T-helper 17 cell (primary cell): ENCODE measurements around the gene ABCA12. TPM values are rescaled to one million over a fixed set of nuclear protein-coding genes. Genes with fewer than 3 reads are reported as not detected.

Experiments used
- ATAC-seq: fragments of 150-1000 bp; cut with Tn5 transposase; 2 replicates; pipeline ENCODE4 v1.10.0; 2021; ENCODE audit warnings: mild to moderate bottlenecking, moderate library complexity
- DNase-seq, 3 donors: peaks; one replicate each; pipeline versions ENCODE4 v3.0.0 to v3.0.0-alpha.2; 2020 to 2021
- H3K9me3 ChIP-seq: one replicate; pipeline ENCODE4 v1.7.0; 2013; ENCODE audit warnings: low read length, mild to moderate bottlenecking; ENCODE audit not compliant: control insufficient read depth, poor library complexity, severe bottlenecking
- H3K27ac Mint-ChIP-seq: one replicate; pipeline ENCODE4 v1.8.0; 2022; ENCODE audit warnings: mild to moderate bottlenecking, moderate library complexity, mixed read lengths
- H3K27me3 Mint-ChIP-seq: one replicate; pipeline ENCODE4 v1.8.0; 2022; ENCODE audit warnings: mixed read lengths
- H3K36me3 Mint-ChIP-seq: one replicate; pipeline ENCODE4 v1.8.0; 2022; ENCODE audit warnings: low read depth, mixed read lengths
- H3K4me1 Mint-ChIP-seq: one replicate; pipeline ENCODE4 v1.8.0; 2022; ENCODE audit warnings: mild to moderate bottlenecking, mixed read lengths
- H3K4me3 Mint-ChIP-seq: one replicate; pipeline ENCODE4 v1.8.0; 2022; ENCODE audit warnings: mild to moderate bottlenecking, moderate library complexity, mixed read lengths
- total RNA-seq, 4 donors: library from RNA in 2 of 4; stranded (reverse) in 2 of 4; gene quantifications; one replicate each; pipeline ENCODE4 v1.2.3 and lab custom pipeline; 2022 to 2026

ABCA12 gene
- total RNA-seq, 2 donors from 2014 or later = not detected

DNA sequence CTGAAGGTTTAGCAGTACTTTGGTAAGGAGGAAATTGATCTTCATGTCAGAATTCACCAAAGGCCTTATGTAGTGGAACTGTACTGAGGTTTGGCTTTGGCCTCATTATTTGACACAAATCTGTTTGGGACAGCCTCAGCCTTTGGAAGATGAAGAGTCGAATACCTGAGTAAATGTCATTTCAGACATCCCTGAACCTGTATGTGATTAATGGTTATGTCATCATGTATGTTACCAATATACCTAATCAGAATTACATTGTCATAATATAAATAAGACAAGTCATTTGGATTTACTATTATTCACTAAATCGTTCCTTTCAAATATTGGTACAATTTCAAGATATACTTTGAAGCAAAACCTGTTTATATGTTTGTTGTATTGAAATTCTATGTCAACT, 10.6 kb upstream of the ABCA12 start:
- H3K4me3 Mint-ChIP-seq = no peak overlapping the region
- H3K36me3 Mint-ChIP-seq = no peaks in the 10 kb centered on the region
- H3K27ac Mint-ChIP-seq = no peak overlapping the region
- DNase-seq (no peak), ATAC-seq (no peak)
- no peaks in the 10 kb centered on the region for H3K27me3 Mint-ChIP-seq
- peaks cover 4% of the 10 kb centered on the region for H3K9me3 ChIP-seq
- H3K4me1 Mint-ChIP-seq = no peaks in the 10 kb centered on the region

DNA sequence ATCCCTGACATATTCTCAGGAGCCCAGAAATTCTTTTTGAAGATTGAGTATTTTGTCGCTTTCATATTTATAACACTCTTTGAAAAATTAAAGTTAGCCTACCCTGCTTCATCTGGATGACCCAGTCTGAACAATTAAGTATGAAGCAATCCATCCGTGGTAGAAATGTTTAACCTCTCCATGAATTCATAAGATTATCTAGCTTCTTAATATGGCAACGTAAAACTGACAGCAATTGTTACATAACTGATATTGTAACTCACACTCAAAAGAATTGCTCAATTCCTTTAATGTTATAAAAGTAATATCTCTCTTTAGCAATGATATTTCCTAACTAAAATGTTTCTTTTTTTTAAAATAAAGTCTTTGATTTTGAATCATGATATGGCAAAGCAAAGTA, 7.2 kb upstream of the ABCA12 start:
- H3K27ac Mint-ChIP-seq = no peak overlapping the region
- H3K4me3 Mint-ChIP-seq = no peak overlapping the region
- no peaks in the 10 kb centered on the region for H3K36me3 Mint-ChIP-seq
- ATAC-seq (no peak), DNase-seq (no peak)
- peaks cover 4% of the 10 kb centered on the region for H3K9me3 ChIP-seq
- no peaks in the 10 kb centered on the region for H3K4me1 Mint-ChIP-seq
- H3K27me3 Mint-ChIP-seq = peaks cover 13% of the 10 kb centered on the region

DNA sequence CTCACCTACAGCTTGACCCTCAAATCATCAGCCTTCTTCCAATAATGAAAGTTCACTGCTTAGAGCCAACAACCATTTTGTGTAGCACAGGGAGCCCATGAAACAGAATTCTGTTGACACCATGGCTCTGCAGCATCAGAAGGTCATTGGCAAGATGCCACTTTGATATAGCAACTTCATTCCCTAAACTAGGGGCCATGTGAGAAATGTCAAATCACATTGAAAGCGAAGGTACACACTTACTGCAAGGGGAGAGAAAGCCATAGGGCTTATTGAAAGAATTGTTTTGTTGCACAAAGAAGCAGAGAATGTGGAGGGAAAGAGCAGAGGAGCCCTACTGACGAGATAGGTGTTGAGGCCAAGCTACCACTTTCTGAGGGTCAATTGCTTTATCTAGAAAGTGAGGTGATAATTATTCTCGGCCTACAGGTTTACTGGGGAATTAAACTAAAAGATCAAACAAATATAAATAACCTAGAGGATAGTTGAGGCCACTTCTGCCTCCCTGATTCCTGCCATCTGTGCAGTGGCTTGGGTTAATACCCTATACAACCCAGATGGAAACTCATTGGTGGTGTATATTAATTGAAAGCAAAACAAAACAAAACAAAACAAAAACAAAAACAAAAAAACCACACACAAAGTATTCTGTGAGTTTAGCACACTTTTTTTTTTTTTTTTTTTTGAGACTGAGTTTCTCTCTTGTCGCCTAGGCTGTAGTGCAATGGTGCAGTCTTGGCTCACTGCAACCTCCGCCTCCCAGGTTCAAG, 5.9 kb upstream of the ABCA12 start:
- Mint-ChIP-seq H3K27ac (no peak overlapping the region), H3K4me3 (no peak overlapping the region)
- no peak for ATAC-seq

DNA sequence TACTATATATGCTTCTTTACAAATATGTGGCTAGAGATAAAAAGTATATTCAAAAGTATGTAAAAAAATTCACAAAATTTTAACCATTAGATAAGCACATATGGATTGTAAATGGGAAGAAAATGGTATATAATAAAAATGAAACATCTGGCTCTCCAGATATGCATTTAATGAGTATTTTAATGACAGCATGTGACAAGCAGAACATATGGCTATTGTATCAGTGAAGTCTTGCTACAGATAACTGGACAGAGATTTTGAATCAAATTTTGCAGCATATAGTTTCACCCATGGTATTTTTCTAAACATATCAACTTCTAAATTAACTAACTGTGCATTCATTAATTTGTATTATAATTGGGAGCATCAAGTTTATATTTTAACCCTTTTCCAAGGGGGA, 5.0 kb upstream of the ABCA12 start:
- H3K27ac Mint-ChIP-seq = no peak overlapping the region
- H3K4me1 Mint-ChIP-seq = no peaks in the 10 kb centered on the region
- peaks cover 4% of the 10 kb centered on the region for H3K9me3 ChIP-seq
- DNase-seq (no peak), ATAC-seq (no peak)
- H3K36me3 Mint-ChIP-seq = peaks cover 2% of the 10 kb centered on the region
- H3K27me3 Mint-ChIP-seq = peaks cover 25% of the 10 kb centered on the region
- no peak overlapping the region for H3K4me3 Mint-ChIP-seq

More for the DNA sequence above, 5.9 kb upstream of the ABCA12 start:
- no peaks in the 10 kb centered on the region for H3K36me3 Mint-ChIP-seq
- DNase-seq = no peak
- H3K27me3 Mint-ChIP-seq = peaks cover 21% of the 10 kb centered on the region
- H3K4me1 Mint-ChIP-seq = no peaks in the 10 kb centered on the region
- H3K9me3 ChIP-seq = peaks cover 4% of the 10 kb centered on the region

DNA sequence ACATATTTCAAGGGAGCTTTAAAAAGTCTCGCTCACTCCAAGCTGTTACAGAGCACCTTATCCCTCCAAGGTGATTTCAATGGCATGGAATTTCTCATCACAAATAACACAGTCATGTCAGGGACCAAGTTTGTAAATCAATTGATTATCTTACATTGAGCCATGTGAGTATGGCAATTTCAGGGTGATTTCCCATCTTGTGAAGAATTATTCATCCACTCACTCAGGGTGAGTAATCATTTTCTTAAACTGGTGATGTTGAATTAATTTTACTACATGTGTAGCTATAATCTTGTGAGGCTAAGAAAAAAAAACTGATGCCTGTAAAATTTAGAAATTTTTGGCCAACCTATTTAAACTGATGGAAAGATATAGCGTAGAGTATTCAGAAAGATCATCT, 3.3 kb upstream of the ABCA12 start:
- no peak for DNase-seq
- no peaks in the 10 kb centered on the region for H3K4me1 Mint-ChIP-seq
- H3K4me3 Mint-ChIP-seq = no peak overlapping the region
- no peak overlapping the region for H3K27ac Mint-ChIP-seq
- H3K9me3 ChIP-seq = no peaks in the 10 kb centered on the region
- ATAC-seq = no peak
- peaks cover 34% of the 10 kb centered on the region for H3K27me3 Mint-ChIP-seq
- H3K36me3 Mint-ChIP-seq = peaks cover 2% of the 10 kb centered on the region

DNA sequence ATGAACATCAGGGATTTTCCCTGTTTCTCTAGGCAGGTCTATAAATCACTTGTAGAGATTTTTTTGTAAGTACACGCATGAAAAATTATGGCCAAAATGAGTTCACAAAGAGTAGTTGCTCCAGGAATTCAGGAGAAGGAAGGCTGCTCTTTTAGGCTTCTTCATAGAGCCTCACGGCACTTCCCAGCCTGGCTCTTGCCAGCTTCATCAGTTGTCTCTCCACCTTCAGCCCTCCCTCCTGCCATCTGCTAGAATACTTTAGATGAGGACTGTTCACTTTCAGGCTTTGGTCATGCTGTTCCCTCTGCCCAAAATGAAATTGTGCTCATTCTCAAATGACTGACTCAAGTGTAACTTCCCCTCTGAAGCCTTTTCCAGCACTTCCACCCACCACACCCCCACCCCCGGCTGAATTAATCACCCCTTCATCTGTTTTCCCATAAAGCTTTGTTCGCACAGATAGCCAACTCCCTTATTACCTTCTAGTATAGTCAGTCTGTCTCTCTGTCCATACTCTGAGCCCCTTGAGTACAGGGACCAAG, 1.8 kb upstream of the ABCA12 start:
- Mint-ChIP-seq H3K27ac (no peak overlapping the region), H3K4me1 (no peaks in the 10 kb centered on the region), H3K27me3 (peaks cover 34% of the 10 kb centered on the region), H3K36me3 (peaks cover 2% of the 10 kb centered on the region), H3K4me3 (no peak overlapping the region)
- ATAC-seq = no peak
- H3K9me3 ChIP-seq = no peaks in the 10 kb centered on the region
- no peak for DNase-seq

DNA sequence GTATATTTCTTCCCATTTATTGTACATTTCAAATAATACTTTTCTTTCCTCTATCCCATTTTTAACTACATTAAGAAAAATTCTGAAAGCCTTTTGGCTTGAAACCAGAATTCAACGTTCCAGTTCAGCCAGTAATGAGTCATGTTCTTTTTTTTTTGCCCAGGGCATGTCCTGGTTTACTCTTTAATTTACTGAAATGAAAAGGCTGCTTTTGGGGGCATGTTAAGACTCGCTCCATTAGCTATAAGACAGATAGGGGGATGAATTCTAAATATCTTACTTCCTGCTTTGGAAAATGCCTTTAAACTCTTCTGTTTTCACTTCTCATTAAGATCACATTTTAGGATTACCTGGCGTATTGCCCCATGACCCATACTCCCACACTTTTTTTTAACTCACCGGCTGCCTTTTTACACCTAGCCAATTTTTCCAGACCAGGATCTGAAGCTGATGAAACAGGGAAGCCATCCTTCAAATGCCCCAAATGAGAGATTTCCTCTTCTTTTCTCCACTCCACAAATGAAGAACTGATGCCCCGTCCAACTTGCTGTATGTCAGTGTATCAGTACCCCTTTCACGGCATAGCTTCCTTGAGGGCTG, 585 bp downstream of the ABCA12 start:
- DNase-seq (no peak), ATAC-seq (no peak)
- H3K27me3 Mint-ChIP-seq = peaks cover 34% of the 10 kb centered on the region
- peaks cover 2% of the 10 kb centered on the region for H3K36me3 Mint-ChIP-seq
- no peaks in the 10 kb centered on the region for H3K4me1 Mint-ChIP-seq
- H3K27ac Mint-ChIP-seq = no peak overlapping the region
- H3K4me3 Mint-ChIP-seq = no peak overlapping the region
- H3K9me3 ChIP-seq = no peaks in the 10 kb centered on the region

DNA sequence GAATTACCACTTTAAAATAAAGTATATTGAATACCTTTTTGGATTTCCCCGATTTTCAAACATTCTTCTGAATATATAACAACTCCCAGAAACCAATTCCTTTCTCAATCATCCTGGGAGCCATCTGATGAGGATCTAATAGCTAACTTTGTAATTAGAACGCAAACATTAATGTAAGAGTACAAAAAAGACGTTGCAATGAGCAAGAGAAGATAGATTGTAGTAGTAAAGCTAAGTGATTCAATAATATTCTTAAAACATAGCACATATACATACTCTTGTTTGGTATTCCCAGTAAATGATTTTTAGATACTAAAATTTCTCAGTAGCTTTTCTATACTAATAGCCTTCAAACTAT, 1.1 kb downstream of the ABCA12 start:
- ATAC-seq (no peak), DNase-seq (no peak)
- peaks cover 2% of the 10 kb centered on the region for H3K36me3 Mint-ChIP-seq
- H3K4me3 Mint-ChIP-seq = no peak overlapping the region
- peaks cover 34% of the 10 kb centered on the region for H3K27me3 Mint-ChIP-seq
- H3K4me1 Mint-ChIP-seq = no peaks in the 10 kb centered on the region
- H3K27ac Mint-ChIP-seq = no peak overlapping the region
- H3K9me3 ChIP-seq = no peaks in the 10 kb centered on the region

DNA sequence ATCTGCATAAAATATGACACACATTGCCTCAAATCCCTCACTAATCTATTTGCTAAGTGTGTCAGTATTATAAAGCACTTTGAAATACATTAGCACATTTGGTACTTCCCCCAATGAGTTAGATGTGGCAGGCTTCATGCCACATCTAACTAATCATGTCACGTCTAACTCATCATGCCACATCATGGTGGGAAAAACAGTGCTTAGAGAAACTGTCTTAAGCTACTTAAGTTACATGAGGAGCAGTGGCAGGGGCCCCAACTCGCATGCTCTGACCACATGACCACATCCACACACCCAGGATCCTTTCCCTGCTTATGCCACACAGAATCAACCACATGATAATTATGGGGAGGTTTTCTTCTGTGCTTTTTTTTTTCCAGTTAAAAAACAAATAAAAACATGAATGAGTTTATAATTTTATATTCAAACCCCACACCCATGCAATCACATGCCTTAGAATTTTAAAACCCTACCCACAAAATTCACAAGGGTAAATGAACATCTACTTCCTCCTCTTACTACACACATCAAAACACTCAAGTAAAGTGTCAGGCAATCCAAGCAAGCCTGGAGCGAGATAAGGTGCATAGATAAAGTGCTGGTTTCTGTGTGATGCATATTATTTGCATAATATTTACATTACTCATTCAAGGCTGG, 1.6 kb downstream of the ABCA12 start:
- H3K4me1 Mint-ChIP-seq = no peaks in the 10 kb centered on the region
- no peak overlapping the region for H3K27ac Mint-ChIP-seq
- H3K27me3 Mint-ChIP-seq = peaks cover 33% of the 10 kb centered on the region
- DNase-seq = no peak
- H3K9me3 ChIP-seq = no peaks in the 10 kb centered on the region
- peaks cover 2% of the 10 kb centered on the region for H3K36me3 Mint-ChIP-seq
- H3K4me3 Mint-ChIP-seq = no peak overlapping the region
- ATAC-seq = no peak

DNA sequence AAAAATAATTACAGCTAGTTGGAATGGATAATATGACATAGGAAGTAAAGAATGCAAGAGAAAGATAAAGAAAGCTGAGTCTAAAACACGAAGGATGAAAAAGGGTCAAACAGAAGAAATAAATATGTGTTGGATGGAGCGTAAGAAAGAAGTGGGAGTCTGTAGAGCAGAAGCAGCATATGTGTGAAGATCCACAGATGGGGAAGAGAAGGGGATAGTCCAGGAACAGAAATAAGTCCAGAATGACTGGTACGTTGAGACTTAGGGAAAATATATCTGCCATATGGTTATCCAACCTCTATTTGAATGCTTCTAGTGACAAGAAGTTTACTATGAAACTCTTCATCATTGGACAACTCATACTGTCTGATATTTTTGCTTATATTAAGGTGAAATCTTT, 18.0 kb downstream of the ABCA12 start:
- Mint-ChIP-seq H3K36me3 (no peaks in the 10 kb centered on the region), H3K27ac (no peak overlapping the region), H3K4me3 (no peak overlapping the region), H3K4me1 (no peaks in the 10 kb centered on the region), H3K27me3 (no peaks in the 10 kb centered on the region)
- no peaks in the 10 kb centered on the region for H3K9me3 ChIP-seq
- no peak for ATAC-seq
- DNase-seq = no peak

DNA sequence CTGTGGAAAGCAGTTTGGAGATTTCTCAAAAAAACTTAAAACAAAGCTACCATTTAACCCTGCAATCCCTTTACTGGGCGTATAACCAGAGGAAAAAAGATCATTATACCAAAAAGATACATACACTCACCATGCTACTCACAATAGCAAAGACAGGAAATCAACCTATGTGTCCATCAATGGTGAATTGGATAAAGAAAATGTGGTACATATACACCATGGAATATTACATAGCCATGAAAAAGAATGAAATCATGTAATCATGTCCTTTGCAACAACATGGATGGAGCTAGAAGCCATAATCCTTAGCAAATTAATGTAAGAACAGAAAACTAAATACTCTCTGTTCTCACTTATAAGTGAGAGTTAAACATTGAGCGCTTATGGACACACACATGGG, 18.6 kb downstream of the ABCA12 start:
- H3K4me1 Mint-ChIP-seq = no peaks in the 10 kb centered on the region
- DNase-seq = no peak
- no peak overlapping the region for H3K27ac Mint-ChIP-seq
- no peak overlapping the region for H3K4me3 Mint-ChIP-seq
- no peaks in the 10 kb centered on the region for H3K36me3 Mint-ChIP-seq
- no peaks in the 10 kb centered on the region for H3K27me3 Mint-ChIP-seq
- no peak for ATAC-seq
- no peaks in the 10 kb centered on the region for H3K9me3 ChIP-seq

DNA sequence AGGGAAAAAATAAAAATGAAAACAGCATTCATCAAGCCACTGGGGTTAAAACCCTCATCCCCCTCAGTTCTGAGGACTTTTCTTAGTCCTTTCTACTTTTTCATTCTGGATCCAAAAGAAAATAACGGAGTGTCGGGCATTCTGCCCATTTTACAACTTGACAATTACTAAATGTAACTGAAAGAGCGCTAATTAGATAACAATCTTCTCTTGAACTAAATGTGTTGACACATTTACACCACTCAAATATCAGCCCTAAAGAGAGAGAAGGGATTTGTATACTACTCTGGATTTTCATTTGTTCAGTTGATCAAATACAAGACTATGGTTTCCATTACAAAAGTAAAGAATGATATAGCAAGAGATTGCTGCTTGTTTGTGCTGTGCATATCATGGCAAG, 27.5 kb downstream of the ABCA12 start:
- H3K4me3 Mint-ChIP-seq = no peak overlapping the region
- H3K27me3 Mint-ChIP-seq = no peaks in the 10 kb centered on the region
- H3K9me3 ChIP-seq = no peaks in the 10 kb centered on the region
- H3K4me1 Mint-ChIP-seq = no peaks in the 10 kb centered on the region
- ATAC-seq (no peak), DNase-seq (no peak)
- H3K36me3 Mint-ChIP-seq = no peaks in the 10 kb centered on the region
- H3K27ac Mint-ChIP-seq = no peak overlapping the region

DNA sequence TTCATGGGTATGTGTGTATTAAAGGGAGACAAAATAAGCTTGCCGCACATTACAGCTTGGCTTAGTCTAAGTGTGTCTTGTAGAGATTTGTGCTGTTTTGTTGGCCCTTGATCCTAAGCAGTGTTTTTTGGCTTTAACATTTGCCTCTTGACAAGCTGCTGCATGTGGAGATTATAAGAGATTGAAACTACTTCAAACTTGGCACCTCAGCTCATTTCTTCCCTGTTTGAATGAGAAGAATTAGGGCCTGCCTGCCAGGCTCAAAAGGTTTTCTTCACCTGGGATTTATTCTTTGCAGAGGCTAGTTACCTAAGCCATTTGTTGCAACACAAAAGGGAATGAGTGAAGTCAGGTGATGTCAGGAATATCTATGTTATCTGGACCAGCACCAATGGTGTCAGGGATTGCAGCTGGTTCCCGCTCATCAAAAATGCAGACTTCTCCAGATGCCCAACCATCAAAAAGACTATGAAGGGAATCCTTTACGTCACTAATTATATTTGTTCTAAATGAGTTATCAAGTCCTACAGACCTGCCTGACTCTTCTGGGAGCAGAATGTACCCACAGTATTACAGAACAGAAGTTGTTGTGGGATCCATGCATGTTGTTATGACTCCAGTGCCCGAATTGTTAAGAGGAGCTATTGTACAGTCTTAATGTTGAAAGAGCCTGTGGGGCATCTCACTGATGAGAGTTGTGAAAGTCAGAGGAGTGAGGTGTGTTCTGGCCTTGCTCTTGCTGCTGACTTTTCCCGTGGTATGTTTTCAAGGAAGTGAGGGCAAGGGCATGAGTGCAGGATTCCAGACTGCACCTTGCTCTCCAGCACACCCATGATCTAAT, 31.0 kb downstream of the ABCA12 start:
- DNase-seq = no peak
- Mint-ChIP-seq H3K4me3 (no peak overlapping the region), H3K36me3 (no peaks in the 10 kb centered on the region), H3K27ac (no peak overlapping the region), H3K4me1 (no peaks in the 10 kb centered on the region), H3K27me3 (no peaks in the 10 kb centered on the region)
- no peaks in the 10 kb centered on the region for H3K9me3 ChIP-seq
- no peak for ATAC-seq
